UCSD-AML1 (cell line): ENCODE measurements around the gene RCAN2.

Source experiments
- DNase-seq: peaks from one replicate; lab custom pipeline; 2025; ENCODE audit not compliant: unreplicated experiment; lab: John Stamatoyannopoulos, UW

Gene RCAN2

GRCh38 chr6:46491201-46491627 is at the start of gene RCAN2:
RCAN2 (minus strand) TSS chr6:46491449.
- no peak for DNase-seq

- DNase-seq: no peak
Measured at GRCh38 chr6:46539866-46540265, 48.6 kb upstream of the RCAN2 start.

GRCh38 chr6:46538800-46539480 is 47.7 kb upstream of the RCAN2 start:
- DNase-seq: no peak

GRCh38 chr6:46530896-46531295 is 39.6 kb upstream of the RCAN2 start:
- DNase-seq: no peak

GRCh38 chr6:46528961-46529750 is 37.9 kb upstream of the RCAN2 start:
- no peak for DNase-seq

- no peak for DNase-seq
Measured at GRCh38 chr6:46526607-46527006, 35.4 kb upstream of the RCAN2 start.

- no peak for DNase-seq
Measured at GRCh38 chr6:46525583-46525982, 34.3 kb upstream of the RCAN2 start.

GRCh38 chr6:46521464-46521971 is 30.3 kb upstream of the RCAN2 start:
- no peak for DNase-seq

- DNase-seq: no peak
Measured at GRCh38 chr6:46517202-46517601, 26.0 kb upstream of the RCAN2 start.

- no peak for DNase-seq
Measured at GRCh38 chr6:46513533-46513932, 22.3 kb upstream of the RCAN2 start.

- DNase-seq: no peak
Measured at GRCh38 chr6:46511320-46511719, 20.1 kb upstream of the RCAN2 start.

- DNase-seq: no peak
Measured at GRCh38 chr6:46510651-46511050, 19.4 kb upstream of the RCAN2 start.

GRCh38 chr6:46509981-46510510 is 18.8 kb upstream of the RCAN2 start:
- no peak for DNase-seq

- no peak for DNase-seq
Measured at GRCh38 chr6:46509063-46509462, 17.8 kb upstream of the RCAN2 start.

- no peak for DNase-seq
Measured at GRCh38 chr6:46507426-46507825, 16.2 kb upstream of the RCAN2 start.

GRCh38 chr6:46505693-46506512 is 14.7 kb upstream of the RCAN2 start:
- no peak for DNase-seq

GRCh38 chr6:46504242-46504641 is 13.0 kb upstream of the RCAN2 start:
- no peak for DNase-seq

- no peak for DNase-seq
Measured at GRCh38 chr6:46502486-46503119, 11.4 kb upstream of the RCAN2 start.

GRCh38 chr6:46501136-46502089 is 10.2 kb upstream of the RCAN2 start:
- no peak for DNase-seq

- DNase-seq: no peak
Measured at GRCh38 chr6:46500382-46500781, 9.1 kb upstream of the RCAN2 start.
